Mucosa of descending colon (tissue), 3 donors: ENCODE measurements around the gene SGF29. TPM values are rescaled to one million over a fixed set of nuclear protein-coding genes. Genes with fewer than 3 reads are reported as not detected.
"Not testable (repeated sequence)": the region's sequence is repeated elsewhere in the genome, so short reads cannot be mapped to it uniquely, and the experiment has no call there.

ENCODE experiments used
- ATAC-seq: fragments of 200-7000 bp; cut with Tn5 transposase; one replicate; pipeline ENCODE4 v1.9.1; 2020; ENCODE audit warnings: mild to moderate bottlenecking, moderate library complexity
- DNase-seq, 3 donors: peaks; one replicate each; pipeline ENCODE4 v3.0.0-alpha.2; 2020
- H3K36me3 ChIP-seq: fragments of 200-600 bp; one replicate; pipeline ENCODE4 v1.8.0; 2021; ENCODE audit warnings: low read depth, mild to moderate bottlenecking
- H3K4me1 ChIP-seq: fragments of 200-600 bp; one replicate; pipeline ENCODE4 v1.8.0; 2021; ENCODE audit warnings: low read depth, mild to moderate bottlenecking
- H3K4me3 ChIP-seq: fragments of 200-600 bp; one replicate; pipeline ENCODE4 v1.8.0; 2021; ENCODE audit warnings: mild to moderate bottlenecking
- H3K9me3 ChIP-seq: fragments of 200-600 bp; one replicate; pipeline ENCODE4 v1.8.0; 2021; ENCODE audit warnings: mild to moderate bottlenecking
- CTCF ChIP-seq: fragments of 200-600 bp; IDR thresholded peaks from one replicate; pipeline ENCODE4 v1.8.0; 2022; ENCODE audit warnings: antibody characterized with exemption, mild to moderate bottlenecking
- intact Hi-C, 2 donors: fragments of 100-400 bp; cut with DNase I in 1 of 2; cut with micrococcal nuclease in 1 of 2; formaldehyde crosslinking; loops; one replicate each; pipeline versions ENCODE4 v1.11.0 to v1.11.1; 2022; cut with DNase I, micrococcal nuclease
- total RNA-seq, 3 donors: library from RNA; stranded (reverse); fragmentation: NEBNext Ultra II Directional in 2 of 3; extraction: Animal tissue kit (Norgen Biotek cat#: 25700) in 2 of 3; gene quantifications; one replicate each; pipeline versions ENCODE4 v1.2.1 to v1.2.4, GENCODE V29; 2021 to 2023
- donor health status: DM: no; HTN: no; CAD: no; lungs with moderate emphysema.
- donor health status: DM: no; HTN: no; CAD: no.
- donor health status: DM: no; HTN: yes; CAD: no.

The SGF29 gene
- total RNA-seq, 3 donors from 2014 or later, result 21.6 to 45.9 (median 25.9) TPM

GRCh38 chr16:28555561-28555960 lies 1.8 kb downstream of the SGF29 start:
- peaks cover 22% of the 10 kb centered on the region for H3K4me1 ChIP-seq
- H3K9me3 ChIP-seq, result no peaks in the 10 kb centered on the region
- intact Hi-C loops, result no loop called here
- TF ChIP-seq CTCF, result no peak
- DNase-seq, result no peak
- ATAC-seq, result no peak
- no peak overlapping the region for H3K4me3 ChIP-seq
- no peaks in the 10 kb centered on the region for H3K36me3 ChIP-seq

GRCh38 chr16:28556914-28557320 lies 3.2 kb downstream of the SGF29 start:
- H3K9me3 ChIP-seq, result no peaks in the 10 kb centered on the region
- DNase-seq (no peak), ATAC-seq (no peak)
- no peaks in the 10 kb centered on the region for H3K36me3 ChIP-seq
- TF ChIP-seq CTCF, result no peak
- peaks cover 22% of the 10 kb centered on the region for H3K4me1 ChIP-seq
- no peak overlapping the region for H3K4me3 ChIP-seq
- intact Hi-C loops, result no loop called here

GRCh38 chr16:28558456-28558855 lies 4.7 kb downstream of the SGF29 start:
- no peak for ATAC-seq
- Histone ChIP-seq H3K9me3 (no peaks in the 10 kb centered on the region), H3K4me1 (peaks cover 20% of the 10 kb centered on the region), H3K4me3 (no peak overlapping the region), H3K36me3 (no peaks in the 10 kb centered on the region)
- intact Hi-C loops, result no loop called here
- DNase-seq, result no peak
- TF ChIP-seq CTCF, result no peak

GRCh38 chr16:28561557-28562187 lies 8.0 kb downstream of the SGF29 start:
- peaks cover under 1% of the 10 kb centered on the region for H3K9me3 ChIP-seq
- ATAC-seq, result no peak
- H3K36me3 ChIP-seq, result no peaks in the 10 kb centered on the region
- H3K4me1 ChIP-seq, result peaks cover 3% of the 10 kb centered on the region
- TF ChIP-seq CTCF, result no peak
- no peak for DNase-seq
- no peak overlapping the region for H3K4me3 ChIP-seq
- intact Hi-C loops, result no loop called here

GRCh38 chr16:28562199-28562598 lies 8.5 kb downstream of the SGF29 start:
- no peak for ATAC-seq
- Histone ChIP-seq H3K4me3 (no peak overlapping the region), H3K36me3 (no peaks in the 10 kb centered on the region), H3K4me1 (no peaks in the 10 kb centered on the region), H3K9me3 (peaks cover 6% of the 10 kb centered on the region)
- intact Hi-C loops, result no loop called here
- TF ChIP-seq CTCF, result no peak
- DNase-seq, result no peak

- DNase-seq, result no peak
- H3K9me3 ChIP-seq, result peaks cover 9% of the 10 kb centered on the region
- no peak for ATAC-seq
- H3K36me3 ChIP-seq, result no peaks in the 10 kb centered on the region
- H3K4me1 ChIP-seq, result no peaks in the 10 kb centered on the region
- no peak overlapping the region for H3K4me3 ChIP-seq
- intact Hi-C loops, result no loop called here
- no peak for TF ChIP-seq CTCF
Observed at GRCh38 chr16:28563218-28563617, 9.5 kb downstream of the SGF29 start.

GRCh38 chr16:28566233-28566925 lies 12.7 kb downstream of the SGF29 start:
- H3K36me3 ChIP-seq, H3K9me3 ChIP-seq, DNase-seq, H3K4me3 ChIP-seq, H3K4me1 ChIP-seq, intact Hi-C loops, ATAC-seq: not testable (repeated sequence)
